CD4-positive, alpha-beta memory T cell (primary cell): ENCODE data around the gene KCTD10. TPM values are rescaled to one million over a fixed set of nuclear protein-coding genes. Genes with fewer than 3 reads are reported as not detected.

ENCODE experiments used
- CTCF ChIA-PET: fragments of 350-600 bp; sonication (Branson Sonifier 250); formaldehyde crosslinking; loops from one replicate; lab custom pipeline; 2021; ENCODE audit warnings: inconsistent platforms; ENCODE audit not compliant: partially characterized antibody; lab: Charles Lee
- POLR2A ChIA-PET: fragments of 350-600 bp; sonication (Branson Sonifier 250); formaldehyde crosslinking; loops from one replicate; lab custom pipeline; 2021; ENCODE audit not compliant: partially characterized antibody; lab: Charles Lee
- DNase-seq, 5 donors: peaks; one replicate each; pipeline versions ENCODE4 v3.0.0 to v3.0.0-alpha.2; 2020 to 2022; ENCODE audit warnings: mixed read lengths in 1 of 5
- H3K27ac ChIP-seq: one replicate; pipeline ENCODE4 v1.7.0; 2013; ENCODE audit warnings: low read depth, low read length
- H3K27me3 ChIP-seq: 2 replicates; pipeline ENCODE4 v1.7.0; 2013; ENCODE audit warnings: mild to moderate bottlenecking, low read length, moderate library complexity; ENCODE audit not compliant: insufficient read depth
- H3K36me3 ChIP-seq: 2 replicates; pipeline ENCODE4 v1.7.0; 2013; ENCODE audit warnings: mild to moderate bottlenecking, low read length, moderate library complexity; ENCODE audit not compliant: insufficient read depth
- H3K4me1 ChIP-seq: 2 replicates; pipeline ENCODE4 v1.7.0; 2013; ENCODE audit warnings: mild to moderate bottlenecking, low read length, moderate library complexity; ENCODE audit not compliant: insufficient read depth
- H3K4me3 ChIP-seq, 2 donors: one replicate each; pipeline ENCODE4 v1.7.0; 2013; ENCODE audit warnings: low read length in 2 of 2, mild to moderate bottlenecking in 1 of 2
- H3K9me3 ChIP-seq, 2 donors: one replicate each; pipeline ENCODE4 v1.7.0; 2013; ENCODE audit warnings: low read length in 2 of 2, control low read depth in 1 of 2; ENCODE audit not compliant: control insufficient read depth in 1 of 2
- H3K27ac Mint-ChIP-seq, 7 donors: one replicate each; pipeline ENCODE4 v1.8.0; 2020 to 2021; ENCODE audit warnings: mixed read lengths in 7 of 7, mild to moderate bottlenecking in 6 of 7, inconsistent platforms in 3 of 7, moderate library complexity in 3 of 7
- H3K27me3 Mint-ChIP-seq, 2 donors: one replicate each; pipeline ENCODE4 v1.8.0; 2020 to 2021; ENCODE audit warnings: mixed read lengths in 2 of 2
- H3K36me3 Mint-ChIP-seq, 2 donors: one replicate each; pipeline ENCODE4 v1.8.0; 2020 to 2021; ENCODE audit warnings: mixed read lengths in 2 of 2, inconsistent platforms in 1 of 2, mild to moderate bottlenecking in 1 of 2
- H3K4me1 Mint-ChIP-seq, 4 donors: one replicate each; pipeline ENCODE4 v1.8.0; 2020 to 2021; ENCODE audit warnings: mixed read lengths in 4 of 4, mild to moderate bottlenecking in 1 of 4
- H3K4me3 Mint-ChIP-seq, 8 donors: one replicate each; pipeline ENCODE4 v1.8.0; 2020 to 2021; ENCODE audit warnings: mixed read lengths in 8 of 8, mild to moderate bottlenecking in 7 of 8, moderate library complexity in 6 of 8, inconsistent platforms in 3 of 8
- H3K9me3 Mint-ChIP-seq, 8 donors: one replicate each; pipeline ENCODE4 v1.8.0; 2020 to 2021; ENCODE audit warnings: mixed read lengths in 8 of 8, mild to moderate bottlenecking in 5 of 8, inconsistent platforms in 3 of 8, moderate library complexity in 1 of 8
- intact Hi-C: fragments of 100-400 bp; cut with micrococcal nuclease; formaldehyde crosslinking; loops from one replicate; pipeline ENCODE4 v1.15.1; 2023
- polyA plus RNA-seq, 2 donors: library from polyadenylated mRNA; unstranded; fragments of 300-500 nt; fragmentation: Illumina TruSeq; gene quantifications; one replicate each; pipeline ENCODE4 v1.2.3, GENCODE V29; 2021
- total RNA-seq, 2 experiments: library from RNA; stranded (reverse); gene quantifications; one replicate each; pipeline ENCODE4 v1.2.3, GENCODE V29; 2021

KCTD10 gene
- total and polyA plus RNA-seq, 4 experiments from 2014 or later, result 23.2 to 31.9 (median 27.2) TPM

GRCh38 chr12:109482491-109482890 lies 5.4 kb upstream of the KCTD10 start:
- Histone ChIP-seq H3K36me3 (peaks cover 44% of the 10 kb centered on the region), H3K27me3 (no peaks in the 10 kb centered on the region), H3K4me3 (no peak overlapping the region), H3K9me3 (no peaks in the 10 kb centered on the region), H3K27ac (no peak overlapping the region), H3K4me1 (peaks cover 15% of the 10 kb centered on the region)
- peaks cover 29 to 53% of the 10 kb centered on the region in 2 donors for H3K36me3 Mint-ChIP-seq
- peaks cover 10 to 28% (median 17%) of the 10 kb centered on the region in 4 donors for H3K4me1 Mint-ChIP-seq
- CTCF ChIA-PET, result interaction anchor here (0.8 kb wide), 1 partner anchor 949 kb away, joined by 5 read pairs; no protein-coding TSS in a partner anchor
- POLR2A ChIA-PET, result no interaction called here
- no peaks in the 10 kb centered on the region for H3K9me3 Mint-ChIP-seq
- no peak overlapping the region for H3K27ac Mint-ChIP-seq
- H3K4me3 Mint-ChIP-seq, result no peak overlapping the region
- intact Hi-C loops, result no loop called here
- no peak for DNase-seq
- H3K27me3 Mint-ChIP-seq, result no peaks in the 10 kb centered on the region

DNA sequence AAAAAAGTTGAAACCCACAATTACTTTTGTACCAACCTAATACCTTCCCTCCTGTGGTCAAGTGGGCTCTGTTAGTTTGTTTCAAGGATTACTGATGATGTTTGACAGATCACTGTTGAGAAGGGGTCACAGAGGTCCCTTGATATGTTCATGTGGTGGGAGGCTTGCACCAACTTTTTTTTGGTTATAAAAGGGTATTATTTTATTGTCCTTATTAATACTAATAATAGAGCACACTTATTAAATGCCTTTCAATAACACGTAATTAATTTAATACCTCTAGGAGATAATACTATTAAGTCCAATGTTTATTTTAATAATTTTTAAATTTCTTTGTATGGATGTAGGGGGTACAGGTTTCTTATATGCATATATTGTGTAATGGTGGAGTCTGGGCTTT lies 4.8 kb upstream of the KCTD10 start:
- intact Hi-C loops, result no loop called here
- H3K4me1 ChIP-seq, result peaks cover 15% of the 10 kb centered on the region
- ChIA-PET CTCF (interaction anchor here (1.1 kb wide), 1 partner anchor 49 kb away, joined by 4 read pairs; no protein-coding TSS in a partner anchor), POLR2A (no interaction called here)
- Mint-ChIP-seq H3K4me1 (peaks cover 10 to 34% (median 20%) of the 10 kb centered on the region in 4 donors), H3K27me3 (no peaks in the 10 kb centered on the region), H3K36me3 (peaks cover 25 to 52% of the 10 kb centered on the region in 2 donors), H3K9me3 (no peaks in the 10 kb centered on the region), H3K27ac (no peak overlapping the region), H3K4me3 (no peak overlapping the region)
- peaks cover 38% of the 10 kb centered on the region for H3K36me3 ChIP-seq
- H3K4me3 ChIP-seq, result no peak overlapping the region
- H3K27ac ChIP-seq, result no peak overlapping the region
- no peaks in the 10 kb centered on the region for H3K9me3 ChIP-seq
- no peak for DNase-seq
- no peaks in the 10 kb centered on the region for H3K27me3 ChIP-seq

- H3K36me3 Mint-ChIP-seq, result peaks cover 14 to 37% of the 10 kb centered on the region in 2 donors
Measured at GRCh38 chr12:109480356-109480755, 3.3 kb upstream of the KCTD10 start.

GRCh38 chr12:109479761-109480160 lies 2.7 kb upstream of the KCTD10 start:
- no peak overlapping the region for H3K4me3 ChIP-seq
- H3K4me1 ChIP-seq, result peaks cover 36% of the 10 kb centered on the region
- H3K27me3 ChIP-seq, result no peaks in the 10 kb centered on the region
- Mint-ChIP-seq H3K4me1 (peaks cover 25 to 53% (median 35%) of the 10 kb centered on the region in 4 donors), H3K27me3 (no peaks in the 10 kb centered on the region), H3K4me3 (peak overlapping the region in 2 of 8 donors; percentile 23 to 36), H3K27ac (peak overlapping the region in 1 of 7 donors; percentile 99), H3K36me3 (peaks cover 8 to 31% of the 10 kb centered on the region in 2 donors), H3K9me3 (no peaks in the 10 kb centered on the region)
- CTCF ChIA-PET, result interaction anchor here (0.9 kb wide), 1 partner anchor 10 kb away, joined by 3 read pairs; no protein-coding TSS in a partner anchor
- H3K27ac ChIP-seq, result no peak overlapping the region
- no peak for DNase-seq
- intact Hi-C loops, result loop anchor here (5.0 kb wide), 3 partner anchors 47 to 622 kb away; partner anchors contain the start of genes FAM222A and SSH1
- peaks cover 18% of the 10 kb centered on the region for H3K36me3 ChIP-seq
- POLR2A ChIA-PET, result no interaction called here
- no peaks in the 10 kb centered on the region for H3K9me3 ChIP-seq

More at GRCh38 chr12:109480356-109480755, 3.3 kb upstream of the KCTD10 start:
- intact Hi-C loops, result no loop called here
- peaks cover 23 to 49% (median 34%) of the 10 kb centered on the region in 4 donors for H3K4me1 Mint-ChIP-seq
- Histone ChIP-seq H3K9me3 (no peaks in the 10 kb centered on the region), H3K36me3 (peaks cover 24% of the 10 kb centered on the region), H3K4me3 (no peak overlapping the region), H3K27me3 (no peaks in the 10 kb centered on the region), H3K27ac (no peak overlapping the region), H3K4me1 (peaks cover 30% of the 10 kb centered on the region)
- H3K27me3 Mint-ChIP-seq, result no peaks in the 10 kb centered on the region
- peak overlapping the region in 1 of 8 donors; percentile 36 for H3K4me3 Mint-ChIP-seq
- POLR2A ChIA-PET, result no interaction called here
- no peaks in the 10 kb centered on the region for H3K9me3 Mint-ChIP-seq
- H3K27ac Mint-ChIP-seq, result peak overlapping the region in 1 of 7 donors; percentile 99
- CTCF ChIA-PET, result interaction anchor here (0.9 kb wide), 1 partner anchor 10 kb away, joined by 3 read pairs; no protein-coding TSS in a partner anchor
- DNase-seq, result no peak

DNA sequence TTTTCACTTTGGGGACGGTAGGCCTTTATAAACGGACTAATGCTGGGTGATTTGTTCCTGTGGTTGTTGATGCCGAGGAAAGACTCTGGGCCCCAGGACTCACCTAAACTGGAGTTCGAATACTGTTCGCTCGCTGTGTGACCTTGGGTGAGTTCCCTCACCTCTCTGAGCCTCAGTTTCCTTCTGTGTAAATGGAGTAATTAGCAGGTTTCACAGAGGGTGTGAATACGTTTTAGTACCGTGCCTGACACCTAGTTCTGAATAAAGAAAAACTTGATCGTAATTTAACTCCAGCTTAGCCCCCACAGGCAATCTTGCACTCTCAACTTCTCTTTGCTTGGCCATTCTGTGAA lies 839 bp upstream of the KCTD10 start:
- Mint-ChIP-seq H3K4me1 (peaks cover 29 to 66% (median 37%) of the 10 kb centered on the region in 4 donors), H3K4me3 (peak overlapping the region; percentile 97 to 99 (median 97)), H3K36me3 (peaks cover 0 to 18% of the 10 kb centered on the region in 2 donors), H3K27ac (peak overlapping the region; percentile 98 to 100 (median 99)), H3K27me3 (no peaks in the 10 kb centered on the region), H3K9me3 (no peaks in the 10 kb centered on the region)
- DNase-seq, result no peak
- Histone ChIP-seq H3K27me3 (no peaks in the 10 kb centered on the region), H3K27ac (peak overlapping the region; percentile 87), H3K4me3 (peak overlapping the region; percentile 93 to 97), H3K4me1 (peaks cover 38% of the 10 kb centered on the region), H3K36me3 (peaks cover under 1% of the 10 kb centered on the region), H3K9me3 (no peaks in the 10 kb centered on the region)
- ChIA-PET CTCF (interaction anchor here (1.0 to 1.5 kb wide), 2 partner anchors 45 to 50 kb away, joined by 3 read pairs; no protein-coding TSS in a partner anchor), POLR2A (interaction anchor here (0.6 to 1.4 kb wide), 6 partner anchors 8 to 972 kb away, joined by 3 to 9 read pairs (median 3); partner anchors contain the start of genes ARPC3, FAM222A, MMAB and MVK)
- intact Hi-C loops, result loop anchor here (1.0 to 5.0 kb wide), 5 partner anchors 46 to 917 kb away; partner anchors contain the start of genes FAM222A, MMAB, MVK and SART3

DNA sequence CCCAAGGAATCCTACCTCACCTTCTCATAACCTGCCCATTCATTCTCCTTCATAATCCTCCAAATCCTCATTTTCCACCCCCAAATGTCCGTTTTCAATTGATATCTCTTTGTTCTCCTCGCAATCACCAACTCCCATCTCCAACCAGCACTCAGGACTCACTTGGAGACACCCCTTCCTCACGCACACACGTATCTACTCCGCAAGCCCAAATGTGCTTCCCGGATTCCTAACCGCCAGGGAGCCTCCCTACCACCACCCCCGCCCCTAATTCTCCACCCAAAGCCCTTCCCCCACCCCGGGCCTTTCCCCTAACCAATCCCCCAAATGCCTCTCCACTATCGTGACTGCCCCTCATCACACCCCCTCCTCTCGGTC lies 304 bp downstream of the KCTD10 start:
- H3K4me1 Mint-ChIP-seq, result peaks cover 31 to 65% (median 37%) of the 10 kb centered on the region in 4 donors
- Histone ChIP-seq H3K4me1 (peaks cover 38% of the 10 kb centered on the region), H3K36me3 (no peaks in the 10 kb centered on the region), H3K27ac (peak overlapping the region; percentile 87), H3K9me3 (no peaks in the 10 kb centered on the region), H3K4me3 (peak overlapping the region; percentile 93 to 97), H3K27me3 (no peaks in the 10 kb centered on the region)
- H3K36me3 Mint-ChIP-seq, result peaks cover 0 to 14% of the 10 kb centered on the region in 2 donors
- H3K27ac Mint-ChIP-seq, result peak overlapping the region; percentile 98 to 100 (median 99)
- no peaks in the 10 kb centered on the region for H3K9me3 Mint-ChIP-seq
- intact Hi-C loops, result loop anchor here (1.0 to 5.0 kb wide), 5 partner anchors 44 to 916 kb away; partner anchors contain the start of genes FAM222A, MMAB, MVK and SART3
- H3K4me3 Mint-ChIP-seq, result peak overlapping the region; percentile 97 to 99 (median 97)
- no peak for DNase-seq
- CTCF ChIA-PET, result interaction anchor here (1.0 to 1.5 kb wide), 2 partner anchors 44 to 49 kb away, joined by 3 read pairs; no protein-coding TSS in a partner anchor
- POLR2A ChIA-PET, result interaction anchor here (0.8 to 1.4 kb wide), 6 partner anchors 13 to 842 kb away, joined by 3 to 9 read pairs (median 5); partner anchors contain the start of genes FAM222A, MMAB and MVK
- no peaks in the 10 kb centered on the region for H3K27me3 Mint-ChIP-seq
